SK-N-MC (cell line): ENCODE data around the gene BNIP3.

Experiments
- EZH2 ChIP-seq: fragments of 200-600 bp; sonication (generic); IDR thresholded peaks from one replicate; pipeline ENCODE4 v1.6.1; 2017; ENCODE audit warnings: antibody characterized with exemption
- POLR2AphosphoS5 ChIP-seq: IDR thresholded peaks from 2 replicates; pipeline ENCODE4 v1.6.1; 2012; ENCODE audit warnings: mild to moderate bottlenecking, low read depth, low read length, borderline replicate concordance

GRCh38 chr10:131935260-131935659, 46.5 kb downstream of the BNIP3 start:
- TF ChIP-seq POLR2AphosphoS5 (no peak), EZH2 (no peak)
